ENCODE measurements around the gene SUSD5. TPM values are rescaled to one million over a fixed set of nuclear protein-coding genes. Genes with fewer than 3 reads are reported as not detected.

SUSD5 gene
- total RNA-seq, 1 experiment from 2014 or later = 16.3 TPM

GRCh38 chr3:33179132-33179531 is 39.5 kb downstream of the SUSD5 start:
- Histone ChIP-seq H3K9me3 (ENCODE audit: control insufficient read depth, insufficient read depth, low read depth, low read length) (no peaks in the 10 kb centered on the region), H3K4me3 (ENCODE audit: low read depth in 2 of 2, low read length in 2 of 2) (no peak overlapping the region), H3K4me1 (ENCODE audit: control insufficient read depth, insufficient read depth, low read length) (no peaks in the 10 kb centered on the region), H3K27me3 (ENCODE audit: control insufficient read depth, insufficient read depth, low read length) (no peaks in the 10 kb centered on the region), H3K27ac (ENCODE audit: low read length) (no peak overlapping the region), H3K36me3 (ENCODE audit: control insufficient read depth, insufficient read depth, low read length) (no peaks in the 10 kb centered on the region)
- in situ Hi-C loops (cut with HindIII; ENCODE audit: low pct_unique_long_range_greater_than_20kb, low sequenced_read_pairs) (no loop called here), intact Hi-C loops (cut with micrococcal nuclease; ENCODE audit: unreplicated experiment) (no loop called here)
- POLR2A ChIA-PET = no interaction called here
- BruUV-seq (replicated peaks) = no TSS peak
- DNase-seq (ENCODE audit: low read depth, low spot score) (no peak), ATAC-seq (no peak)
- TF ChIP-seq TCF7L2 (IDR thresholded peaks at IDR 0.05; ENCODE audit: low read depth, low read length) (no peak), CTCF (IDR thresholded peaks at IDR 0.05) (no peak), REST (IDR thresholded peaks at IDR 0.05; ENCODE audit: insufficient read depth in 1 of 2, low read depth in 2 of 2, low read length in 1 of 2) (no peak), POLR2AphosphoS5 (IDR thresholded peaks at IDR 0.05; ENCODE audit: low read depth, low read length) (no peak), SIN3A (IDR thresholded peaks at IDR 0.05; ENCODE audit: borderline replicate concordance, insufficient read depth, low read depth, low read length) (no peak)
- CTCF ChIA-PET = no interaction called here

GRCh38 chr3:33174711-33175414 is 43.7 kb downstream of the SUSD5 start:
- ChIA-PET CTCF (no interaction called here), POLR2A (no interaction called here)
- H3K9me3 ChIP-seq (ENCODE audit: control insufficient read depth, insufficient read depth, low read depth, low read length) = no peaks in the 10 kb centered on the region
- TF ChIP-seq POLR2AphosphoS5 (IDR thresholded peaks at IDR 0.05; ENCODE audit: low read depth, low read length) = no peak
- no peak for TF ChIP-seq SIN3A (IDR thresholded peaks at IDR 0.05; ENCODE audit: borderline replicate concordance, insufficient read depth, low read depth, low read length)
- TF ChIP-seq TCF7L2 (IDR thresholded peaks at IDR 0.05; ENCODE audit: low read depth, low read length) = no peak
- no peak for TF ChIP-seq REST (IDR thresholded peaks at IDR 0.05; ENCODE audit: insufficient read depth in 1 of 2, low read depth in 2 of 2, low read length in 1 of 2)
- no peak for TF ChIP-seq CTCF (IDR thresholded peaks at IDR 0.05)
- no TSS peak for BruUV-seq (replicated peaks)
- intact Hi-C loops (cut with micrococcal nuclease; ENCODE audit: unreplicated experiment) = no loop called here
- H3K36me3 ChIP-seq (ENCODE audit: control insufficient read depth, insufficient read depth, low read length) = no peaks in the 10 kb centered on the region
- in situ Hi-C loops (cut with HindIII; ENCODE audit: low pct_unique_long_range_greater_than_20kb, low sequenced_read_pairs) = no loop called here
- no peak overlapping the region for H3K4me3 ChIP-seq (ENCODE audit: low read depth in 2 of 2, low read length in 2 of 2)
- DNase-seq (ENCODE audit: low read depth, low spot score) (no peak), ATAC-seq (no peak)
- no peak overlapping the region for H3K27ac ChIP-seq (ENCODE audit: low read length)
- no peaks in the 10 kb centered on the region for H3K27me3 ChIP-seq (ENCODE audit: control insufficient read depth, insufficient read depth, low read length)
- H3K4me1 ChIP-seq (ENCODE audit: control insufficient read depth, insufficient read depth, low read length) = no peaks in the 10 kb centered on the region
